GM21529 (cell line): Measurements from ENCODE around the gene C17orf113.
"Not testable (repeated sequence)": the region's sequence is repeated elsewhere in the genome, so short reads cannot be mapped to it uniquely, and the experiment has no call there.

Experiments used
- ATAC-seq: cut with Tn5 transposase; IDR thresholded peaks from one replicate; pipeline ENCODE4 v1.9.1; 2021; ENCODE audit not compliant: unreplicated experiment

Gene C17orf113

GRCh38 chr17:42017866-42018200, 32.6 kb downstream of the C17orf113 start:
- ATAC-seq: peak; percentile 11

DNA sequence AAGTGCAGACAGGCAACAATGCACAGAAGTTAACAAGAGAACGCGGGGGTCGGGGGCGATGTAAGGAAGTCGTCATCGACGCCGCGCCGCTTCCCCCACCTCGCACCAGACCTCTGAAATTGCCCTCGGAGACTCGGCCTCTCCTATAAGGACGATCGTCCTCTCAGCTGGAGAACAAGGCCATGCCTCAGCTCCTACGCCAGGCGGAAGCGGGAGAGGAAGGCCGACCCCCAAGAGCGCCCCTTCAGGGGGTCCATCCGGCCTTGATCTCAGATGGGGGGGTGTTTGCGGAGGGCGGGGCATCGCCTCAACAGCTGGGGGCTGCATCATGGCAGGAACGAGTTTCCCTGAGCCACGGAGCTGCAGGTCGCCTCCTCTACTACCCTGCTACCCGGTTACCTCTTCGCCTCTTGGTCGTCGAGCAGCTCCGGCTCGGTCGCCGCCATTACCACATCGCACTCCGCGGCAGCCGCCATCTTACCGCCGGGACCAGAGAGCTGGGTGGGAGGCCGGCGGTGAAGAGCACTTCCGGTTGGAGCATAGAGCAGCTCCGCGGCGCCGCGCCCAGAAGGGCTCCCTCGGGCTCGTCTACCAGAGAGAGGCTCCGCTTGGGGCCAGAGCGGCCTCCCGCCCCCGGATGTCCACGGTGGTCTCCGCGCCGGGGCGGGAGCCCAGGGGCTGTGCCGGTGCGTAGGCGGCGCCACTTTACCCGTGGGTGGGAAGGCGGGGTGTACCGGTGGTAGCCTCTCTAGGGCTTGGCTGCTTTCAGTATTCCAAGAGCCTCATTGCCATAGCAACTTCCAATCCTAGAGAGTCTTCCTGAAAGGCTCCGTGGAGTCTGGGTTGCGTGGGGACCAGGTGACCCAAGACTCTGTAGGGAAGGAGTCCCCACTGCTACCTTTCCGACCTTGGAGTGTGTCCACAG, 33.2 kb downstream of the C17orf113 start, which contains the start of gene DNAJC7:
DNAJC7 (minus strand) TSS at position 499 of the 925 bp plus-strand sequence; CDS start at position 476, 23 bp downstream.
- ATAC-seq: peak; percentile 80

DNA sequence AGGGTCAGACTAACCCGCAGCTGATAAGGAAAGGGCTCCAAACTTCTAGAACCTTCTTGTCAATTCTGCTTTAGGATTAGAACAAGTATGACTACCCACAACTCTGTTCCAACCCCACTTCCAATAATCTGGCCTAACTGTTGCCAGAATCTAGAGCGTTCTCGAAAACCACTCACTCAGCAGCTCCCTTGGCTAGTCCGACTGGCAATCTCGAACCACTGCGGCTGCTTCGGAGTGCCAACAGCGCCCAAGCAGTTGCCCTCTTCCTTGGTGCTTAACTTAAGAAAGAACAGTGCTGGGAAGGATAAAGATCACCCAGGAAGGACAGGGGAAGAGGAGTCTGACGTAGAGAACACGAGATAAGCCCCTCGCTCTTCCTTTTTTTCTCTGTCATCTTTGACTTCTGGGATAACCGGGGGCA, 34.0 kb downstream of the C17orf113 start:
- ATAC-seq: no peak

DNA sequence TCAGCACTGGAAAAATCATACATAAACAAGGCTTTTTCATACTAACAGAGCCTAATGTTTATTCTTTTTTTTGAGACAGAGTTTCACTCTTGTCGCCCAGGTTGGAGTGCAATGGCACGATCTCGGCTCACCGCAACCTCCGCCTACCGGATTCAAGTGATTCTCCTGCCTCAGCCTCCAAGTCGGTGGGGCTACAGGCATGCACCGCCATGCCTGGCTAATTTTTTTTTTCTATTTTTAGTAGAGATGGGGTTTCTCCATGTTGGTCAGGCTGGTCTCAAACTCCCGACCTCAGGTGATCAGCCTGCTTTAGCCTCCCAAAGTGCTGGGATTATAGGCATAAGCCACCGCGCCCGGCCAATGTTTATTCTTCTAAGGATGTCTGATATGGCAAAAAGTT, 36.7 kb downstream of the C17orf113 start:
- ATAC-seq: not testable (repeated sequence)

GRCh38 chr17:42012363-42012762, 38.0 kb downstream of the C17orf113 start:
- ATAC-seq: not testable (repeated sequence)

GRCh38 chr17:42010898-42011516, 39.4 kb downstream of the C17orf113 start:
- ATAC-seq: no peak

- not testable (repeated sequence) for ATAC-seq
These were observed 40.1 kb downstream of the C17orf113 start for GRCh38 chr17:42010266-42010680.

GRCh38 chr17:42009170-42009569, 41.2 kb downstream of the C17orf113 start:
- ATAC-seq: no peak

GRCh38 chr17:42005166-42005565, 45.2 kb downstream of the C17orf113 start:
- no peak for ATAC-seq

DNA sequence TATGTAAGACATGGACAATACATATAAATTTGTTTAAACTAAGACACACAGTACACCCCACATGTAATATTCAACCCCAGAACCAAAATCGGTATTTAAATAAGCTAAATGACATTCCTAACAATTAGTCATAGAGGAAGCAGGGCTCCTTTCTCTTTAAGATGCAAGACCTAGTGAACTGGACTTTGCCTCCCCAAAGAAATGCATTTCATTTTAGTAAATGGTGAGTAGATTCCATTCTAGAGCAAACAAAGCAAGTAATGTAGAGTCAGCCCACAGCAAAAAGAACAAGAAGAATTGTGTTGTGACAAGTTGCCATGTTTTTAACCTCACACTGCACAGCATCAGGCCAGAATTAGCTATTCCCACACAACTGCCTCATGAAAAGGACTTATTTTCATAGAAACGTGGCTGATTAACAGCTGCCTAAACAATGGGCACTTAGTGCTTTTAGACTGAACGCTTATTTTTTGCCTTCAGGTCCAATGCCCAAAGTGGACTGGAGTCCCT, 47.6 kb downstream of the C17orf113 start:
- no peak for ATAC-seq

DNA sequence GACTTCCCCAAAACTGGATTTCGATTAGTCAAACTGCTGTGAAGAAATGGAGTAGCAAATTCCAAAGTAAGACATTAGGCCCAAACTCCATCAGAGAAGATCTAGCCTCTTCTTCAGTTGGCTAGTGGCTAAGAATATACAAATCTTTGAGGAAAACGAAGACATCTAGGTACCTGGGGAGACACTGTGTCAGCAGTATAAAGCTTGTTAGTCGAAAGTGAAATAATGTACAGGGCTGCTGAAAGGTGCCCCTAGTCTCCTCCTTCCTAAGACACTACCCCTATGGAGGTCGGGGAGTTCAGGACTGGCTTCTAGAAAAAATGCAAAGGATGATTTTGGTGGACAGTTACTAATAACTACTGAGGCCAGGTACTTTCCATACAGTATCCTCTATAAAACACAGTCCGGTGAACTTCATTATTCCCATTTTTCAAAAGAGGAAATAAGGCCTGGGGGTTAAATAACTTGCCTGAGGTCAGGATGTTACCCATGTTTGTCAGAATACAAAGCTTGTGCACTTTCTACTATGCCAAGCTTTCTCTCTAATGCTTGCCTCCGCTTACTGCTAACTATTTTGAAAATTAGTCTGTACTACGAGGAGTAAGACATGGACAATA, 48.1 kb downstream of the C17orf113 start:
- no peak for ATAC-seq

GRCh38 chr17:42001729-42002128, 48.7 kb downstream of the C17orf113 start:
- no peak for ATAC-seq

DNA sequence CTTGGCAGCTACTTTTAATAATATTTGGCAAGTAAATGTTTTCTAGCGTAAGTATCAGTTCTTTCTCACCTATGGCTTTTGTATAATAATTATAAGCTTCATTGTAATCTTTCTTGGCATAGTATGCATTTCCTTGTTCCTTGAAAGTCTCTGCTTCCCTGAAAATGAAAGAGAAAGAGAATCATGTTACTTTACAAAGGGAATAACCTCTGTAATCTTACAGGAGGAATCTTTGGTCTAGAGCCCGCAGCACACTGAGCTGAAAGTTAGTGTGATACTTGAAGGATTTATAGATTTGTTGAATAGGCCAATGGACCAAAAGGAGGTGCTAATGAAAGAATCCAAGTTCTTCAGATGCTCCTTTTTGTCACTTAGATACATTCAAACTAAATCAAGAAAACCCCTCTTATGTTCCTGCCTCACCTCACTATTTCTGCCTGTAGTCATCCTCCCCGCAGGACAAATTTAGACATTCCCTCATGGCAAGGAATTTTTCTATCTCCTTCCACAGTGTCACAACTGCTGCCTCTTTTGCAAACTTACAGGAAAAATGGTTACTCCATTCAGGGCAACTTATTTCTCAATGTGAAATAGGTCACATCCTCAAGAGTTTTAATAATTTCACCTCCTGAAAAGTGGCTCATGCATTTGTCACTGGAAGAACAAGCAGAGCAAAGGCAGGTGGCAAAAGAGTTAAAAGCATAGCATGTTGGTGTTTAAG, 49.8 kb downstream of the C17orf113 start:
- ATAC-seq: no peak

- no peak for ATAC-seq
These were observed 51.9 kb downstream of the C17orf113 start for GRCh38 chr17:41998497-41998896.

DNA sequence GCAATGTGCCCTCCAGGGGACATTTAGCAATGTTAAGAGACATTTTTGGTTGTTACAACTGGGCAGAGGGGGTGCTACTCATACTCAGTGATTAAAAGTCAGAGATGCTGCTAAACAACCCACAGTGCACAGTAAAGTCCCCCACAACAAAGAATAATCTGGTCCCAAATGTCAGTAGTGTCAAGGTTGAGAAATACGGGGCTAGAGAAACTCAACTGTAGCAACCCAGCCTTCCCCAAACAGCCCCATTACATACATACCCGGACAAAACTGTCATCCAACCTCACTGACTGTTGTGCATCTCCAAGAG, 53.6 kb downstream of the C17orf113 start:
- ATAC-seq: no peak

GRCh38 chr17:41992576-41992975, 57.8 kb downstream of the C17orf113 start:
- ATAC-seq: no peak

DNA sequence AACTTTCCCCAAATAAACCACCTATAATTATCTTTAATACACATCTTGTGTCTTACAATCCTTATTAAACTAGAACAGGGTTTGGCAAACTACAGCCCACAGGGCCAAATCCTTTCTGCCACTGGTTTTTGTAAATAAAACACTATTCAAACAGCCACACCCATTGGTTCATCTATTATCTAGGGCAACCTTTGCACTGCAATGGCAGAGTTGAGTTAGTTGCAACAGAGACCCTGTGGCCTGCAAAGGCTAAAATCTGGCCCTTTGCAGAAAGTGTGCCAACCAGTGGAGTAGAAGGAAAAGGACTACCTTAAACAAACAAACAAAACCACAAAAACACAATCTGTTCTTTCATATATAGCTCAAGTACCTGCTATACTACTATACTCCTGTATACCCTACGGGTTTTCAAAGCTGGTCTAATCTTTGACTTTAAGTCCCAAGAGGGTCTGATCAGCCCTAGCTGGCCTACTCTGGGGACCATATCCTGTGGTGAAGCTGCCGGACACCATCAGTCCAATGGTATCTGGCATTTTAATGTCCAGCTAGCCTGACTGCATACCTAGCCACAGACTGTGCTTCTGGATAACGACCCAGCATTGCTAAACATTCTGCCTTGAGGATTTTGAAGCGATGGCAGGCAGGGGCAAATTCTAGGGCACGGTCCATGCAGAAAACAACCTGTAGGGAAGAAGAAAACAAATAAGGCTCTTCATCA, 60.5 kb downstream of the C17orf113 start:
- ATAC-seq: no peak

DNA sequence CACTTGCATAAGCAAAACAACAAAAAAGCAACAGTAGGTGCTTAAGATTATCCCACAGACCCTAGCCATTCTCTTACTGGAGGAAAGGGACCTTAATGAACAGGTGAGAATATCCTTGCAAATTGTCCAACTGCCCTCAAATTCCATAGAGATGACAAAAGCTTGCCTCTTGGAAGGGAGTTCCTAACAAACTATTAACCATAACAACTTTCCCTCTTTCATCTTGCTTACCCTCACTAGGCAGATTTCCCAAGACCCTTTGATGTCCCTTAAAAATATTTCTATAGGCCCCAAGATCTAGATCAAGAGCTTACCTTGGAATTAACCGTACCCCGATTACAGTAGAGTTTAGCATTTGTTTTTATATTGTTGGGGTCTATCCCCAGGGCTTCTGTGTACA, 62.0 kb downstream of the C17orf113 start:
- no peak for ATAC-seq
